Suppressor macrophage (primary cell): Measurements from ENCODE around the gene TRPM6.

Experiments used
- DNase-seq, 4 experiments: peaks; one replicate each; pipeline ENCODE4 v3.0.0-alpha.2; 2020 to 2022

Gene TRPM6

GRCh38 chr9:74771262-74771585 is 116.5 kb downstream of the TRPM6 start:
- no peak for DNase-seq

GRCh38 chr9:74770508-74771261 is 117.0 kb downstream of the TRPM6 start:
- peak; percentile 17 to 50 (median 35) for DNase-seq

GRCh38 chr9:74765481-74765971 is 122.2 kb downstream of the TRPM6 start:
- DNase-seq = peak; percentile 11 to 53 (median 42)

GRCh38 chr9:74762950-74763349 is 124.8 kb downstream of the TRPM6 start:
- no peak for DNase-seq

GRCh38 chr9:74760031-74760700 is 127.6 kb downstream of the TRPM6 start:
- DNase-seq = peak in 1 of 4 experiments; percentile 3

- DNase-seq = no peak
Observed at GRCh38 chr9:74755999-74756398, 131.7 kb downstream of the TRPM6 start.

GRCh38 chr9:74755355-74755754 is 132.4 kb downstream of the TRPM6 start:
- no peak for DNase-seq

- no peak for DNase-seq
Observed at GRCh38 chr9:74753650-74754049, 134.1 kb downstream of the TRPM6 start.

- no peak for DNase-seq
Observed at GRCh38 chr9:74748966-74749365, 138.8 kb downstream of the TRPM6 start.

- DNase-seq = peak; percentile 3 to 19 (median 14)
Observed at GRCh38 chr9:74742792-74743730, 144.7 kb downstream of the TRPM6 start.

GRCh38 chr9:74742191-74742790 is 145.4 kb downstream of the TRPM6 start:
- DNase-seq = no peak

- DNase-seq = no peak
Observed at GRCh38 chr9:74736646-74737045, 151.1 kb downstream of the TRPM6 start.

GRCh38 chr9:74735761-74736160 is 152.0 kb downstream of the TRPM6 start:
- DNase-seq = no peak

- DNase-seq = no peak
Observed at GRCh38 chr9:74729136-74729695, 158.5 kb downstream of the TRPM6 start.

GRCh38 chr9:74728176-74728575 is 159.5 kb downstream of the TRPM6 start:
- no peak for DNase-seq

- DNase-seq = no peak
Observed at GRCh38 chr9:74726581-74726980, 161.1 kb downstream of the TRPM6 start.

- no peak for DNase-seq
Observed at GRCh38 chr9:74724317-74724716, 163.4 kb downstream of the TRPM6 start.

GRCh38 chr9:74721696-74722660 is 165.7 kb downstream of the TRPM6 start:
- DNase-seq = no peak

GRCh38 chr9:74719306-74719705 is 168.4 kb downstream of the TRPM6 start:
- DNase-seq = no peak

- DNase-seq = no peak
Observed at GRCh38 chr9:74718709-74719108, 169.0 kb downstream of the TRPM6 start.

- no peak for DNase-seq
Observed at GRCh38 chr9:74711341-74711740, 176.4 kb downstream of the TRPM6 start.
